ENCODE measurements around the gene POPDC3.

DNA sequence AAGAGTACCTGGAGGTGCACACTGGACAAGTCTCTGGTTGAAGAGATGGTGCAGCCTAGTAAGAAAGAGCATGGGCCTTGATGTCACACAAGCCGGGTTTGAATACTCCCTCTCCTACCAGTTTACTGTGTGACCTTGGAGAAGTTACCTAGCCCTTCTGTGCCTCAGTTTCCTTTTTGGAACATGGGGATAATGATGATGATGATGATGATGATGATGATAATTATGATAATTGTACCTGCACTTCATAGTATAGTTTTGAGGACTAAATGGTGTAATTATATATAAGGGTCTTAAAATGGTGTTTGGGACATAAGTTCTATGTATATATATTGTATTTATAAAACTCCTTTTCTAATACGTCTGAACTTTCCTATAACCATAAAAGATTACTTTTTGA lies 41.7 kb downstream of the POPDC3 start:
- no peak for TF ChIP-seq POLR2A (IDR thresholded peaks at IDR 0.05)
- TF ChIP-seq, protein P1, sequence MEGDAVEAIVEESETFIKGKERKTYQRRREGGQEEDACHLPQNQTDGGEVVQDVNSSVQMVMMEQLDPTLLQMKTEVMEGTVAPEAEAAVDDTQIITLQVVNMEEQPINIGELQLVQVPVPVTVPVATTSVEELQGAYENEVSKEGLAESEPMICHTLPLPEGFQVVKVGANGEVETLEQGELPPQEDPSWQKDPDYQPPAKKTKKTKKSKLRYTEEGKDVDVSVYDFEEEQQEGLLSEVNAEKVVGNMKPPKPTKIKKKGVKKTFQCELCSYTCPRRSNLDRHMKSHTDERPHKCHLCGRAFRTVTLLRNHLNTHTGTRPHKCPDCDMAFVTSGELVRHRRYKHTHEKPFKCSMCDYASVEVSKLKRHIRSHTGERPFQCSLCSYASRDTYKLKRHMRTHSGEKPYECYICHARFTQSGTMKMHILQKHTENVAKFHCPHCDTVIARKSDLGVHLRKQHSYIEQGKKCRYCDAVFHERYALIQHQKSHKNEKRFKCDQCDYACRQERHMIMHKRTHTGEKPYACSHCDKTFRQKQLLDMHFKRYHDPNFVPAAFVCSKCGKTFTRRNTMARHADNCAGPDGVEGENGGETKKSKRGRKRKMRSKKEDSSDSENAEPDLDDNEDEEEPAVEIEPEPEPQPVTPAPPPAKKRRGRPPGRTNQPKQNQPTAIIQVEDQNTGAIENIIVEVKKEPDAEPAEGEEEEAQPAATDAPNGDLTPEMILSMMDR (IDR thresholded peaks at IDR 0.05), result no peak
